Activated CD4-positive, alpha-beta memory T cell treated with anti-CD3 and anti-CD28 coated beads, Interleukin-2, amount 10 ng/mL, durations not matched to agents 7 days and 5 days (primary cell): ENCODE data around the gene NUDT9. TPM values are rescaled to one million over a fixed set of nuclear protein-coding genes. Genes with fewer than 3 reads are reported as not detected.
"Not testable (repeated sequence)": the region's sequence is repeated elsewhere in the genome, so short reads cannot be mapped to it uniquely, and the experiment has no call there.

Experiments used
- CTCF ChIA-PET: fragments of 350-600 bp; sonication (Branson Sonifier 250); formaldehyde crosslinking; loops from one replicate; lab custom pipeline; 2021; ENCODE audit warnings: antibody characterized with exemption, inconsistent platforms; lab: Charles Lee
- POLR2A ChIA-PET: fragments of 350-600 bp; sonication (Branson Sonifier 250); formaldehyde crosslinking; loops from one replicate; lab custom pipeline; 2021; ENCODE audit warnings: antibody characterized with exemption; lab: Charles Lee
- DNase-seq: peaks from one replicate; pipeline ENCODE4 v3.0.0-alpha.2; 2020
- H3K27ac Mint-ChIP-seq: one replicate; pipeline ENCODE4 v1.8.0; 2021; ENCODE audit warnings: mild to moderate bottlenecking, mixed read lengths
- H3K27me3 Mint-ChIP-seq: one replicate; pipeline ENCODE4 v1.8.0; 2021; ENCODE audit warnings: mixed read lengths
- H3K36me3 Mint-ChIP-seq: one replicate; pipeline ENCODE4 v1.8.0; 2021; ENCODE audit warnings: low read depth, mixed read lengths
- H3K4me1 Mint-ChIP-seq: one replicate; pipeline ENCODE4 v1.8.0; 2021; ENCODE audit warnings: mixed read lengths
- H3K4me3 Mint-ChIP-seq: one replicate; pipeline ENCODE4 v1.8.0; 2021; ENCODE audit warnings: mild to moderate bottlenecking, mixed read lengths
- H3K9me3 Mint-ChIP-seq: one replicate; pipeline ENCODE4 v1.8.0; 2021; ENCODE audit warnings: mixed read lengths
- total RNA-seq, 2 experiments: library from RNA; stranded (reverse); gene quantifications; one replicate each; pipeline ENCODE4 v1.2.3, GENCODE V29; 2021

The NUDT9 gene
- total RNA-seq, 2 experiments from 2014 or later, result 7.4 to 8.4 TPM

DNA sequence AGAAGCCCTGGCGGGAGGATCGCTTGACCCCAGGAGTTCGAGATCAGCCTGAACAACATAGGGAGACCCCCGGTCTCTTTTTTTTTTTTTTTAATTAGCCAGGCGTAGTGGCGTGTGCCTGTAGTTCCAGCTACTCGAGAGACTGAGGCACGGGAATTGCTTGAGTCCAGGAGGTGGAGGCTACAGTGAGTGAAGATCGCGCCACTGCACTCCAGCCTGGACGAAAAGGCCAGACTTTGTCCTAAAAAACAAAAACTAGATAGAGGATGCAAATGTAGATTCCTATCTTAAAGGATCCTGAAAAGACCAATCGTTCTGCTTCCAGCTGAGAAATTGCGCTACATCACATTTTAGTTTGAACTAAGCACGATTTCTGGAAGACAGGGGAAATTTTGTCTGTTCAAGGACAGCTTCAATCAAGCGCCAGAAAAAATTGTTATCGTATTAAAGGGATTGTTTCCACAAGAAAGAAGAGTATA, 30.8 kb upstream of the NUDT9 start:
- ChIA-PET CTCF (interaction anchor here (1.0 to 2.7 kb wide), 14 partner anchors 10 to 458 kb away, joined by 3 to 34 read pairs (median 4); partner anchors contain the start of gene NUDT9), POLR2A (interaction anchor here (0.9 to 2.8 kb wide), 10 partner anchors 10 to 456 kb away, joined by 3 to 51 read pairs (median 6); partner anchors contain the start of genes KLHL8 and NUDT9)
- Mint-ChIP-seq H3K4me1 (peaks cover 35% of the 10 kb centered on the region), H3K27ac (peak overlapping the region; percentile 77), H3K4me3 (peak overlapping the region; percentile 95), H3K27me3 (peaks cover 1% of the 10 kb centered on the region), H3K9me3 (no peaks in the 10 kb centered on the region), H3K36me3 (peaks cover 23% of the 10 kb centered on the region)
- DNase-seq, result no peak

GRCh38 chr4:87392183-87392582, 30.2 kb upstream of the NUDT9 start:
- DNase-seq, result no peak
- peaks cover 1% of the 10 kb centered on the region for H3K27me3 Mint-ChIP-seq
- peaks cover 32% of the 10 kb centered on the region for H3K4me1 Mint-ChIP-seq
- ChIA-PET POLR2A (interaction anchor here (1.6 to 2.8 kb wide), 3 partner anchors 11 to 30 kb away, joined by 6 to 51 read pairs (median 11); partner anchors contain the start of gene NUDT9), CTCF (interaction anchor here (1.0 to 2.7 kb wide), 6 partner anchors 10 to 105 kb away, joined by 3 to 34 read pairs (median 12); partner anchors contain the start of gene NUDT9)
- peaks cover 18% of the 10 kb centered on the region for H3K36me3 Mint-ChIP-seq
- no peak overlapping the region for H3K27ac Mint-ChIP-seq
- H3K9me3 Mint-ChIP-seq, result no peaks in the 10 kb centered on the region
- no peak overlapping the region for H3K4me3 Mint-ChIP-seq

GRCh38 chr4:87395073-87395472, 27.3 kb upstream of the NUDT9 start:
- H3K4me3 Mint-ChIP-seq, H3K9me3 Mint-ChIP-seq, DNase-seq, CTCF ChIA-PET, H3K27me3 Mint-ChIP-seq, H3K4me1 Mint-ChIP-seq, H3K36me3 Mint-ChIP-seq, H3K27ac Mint-ChIP-seq: not testable (repeated sequence)
- POLR2A ChIA-PET, result interaction anchor here (1.4 kb wide), 1 partner anchor 27 kb away, joined by 4 read pairs; the partner anchor contains the start of gene NUDT9

DNA sequence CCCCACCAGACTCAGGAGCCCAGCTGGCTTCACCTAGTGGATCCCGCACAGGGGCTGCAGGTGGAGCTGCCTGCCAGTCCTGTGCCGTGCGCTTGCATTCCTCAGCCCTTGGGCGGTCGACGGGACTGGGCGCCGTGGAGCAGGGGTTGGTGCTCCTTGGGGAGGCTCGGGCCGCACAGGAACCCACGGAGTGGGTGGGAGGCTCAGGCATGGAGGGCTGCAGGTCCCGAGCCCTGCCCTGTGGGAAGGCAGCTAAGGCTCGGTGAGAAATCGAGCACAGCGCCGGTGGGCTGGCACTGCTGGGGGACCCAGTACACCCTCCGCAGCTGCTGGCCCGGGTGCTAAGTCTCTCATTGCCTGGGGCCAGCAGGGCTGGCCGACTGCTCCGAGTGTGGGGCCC, 26.5 kb upstream of the NUDT9 start:
- not testable (repeated sequence) for H3K9me3 Mint-ChIP-seq

DNA sequence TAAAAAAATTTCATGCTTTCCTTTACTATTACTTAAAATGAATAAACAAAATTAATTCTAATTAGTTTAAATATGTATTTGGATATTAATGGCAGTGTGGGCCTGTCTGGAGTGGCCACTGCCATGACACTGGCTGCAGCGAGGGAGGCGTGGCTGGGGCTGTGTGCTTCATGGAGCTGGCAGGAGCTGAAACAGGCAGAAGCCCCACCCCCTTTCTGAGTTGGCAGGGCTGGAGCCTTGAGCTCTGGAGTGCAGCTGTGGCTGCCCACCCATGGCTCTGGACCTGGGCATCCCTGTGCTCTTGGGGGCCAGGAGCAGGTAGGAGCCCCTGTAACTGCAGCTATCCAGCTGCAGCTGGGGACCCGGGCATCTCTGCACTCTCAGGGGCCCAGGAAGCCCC, 23.2 kb upstream of the NUDT9 start:
- Mint-ChIP-seq H3K36me3 (no peaks in the 10 kb centered on the region), H3K27ac (no peak overlapping the region), H3K9me3 (no peaks in the 10 kb centered on the region), H3K27me3 (peaks cover 2% of the 10 kb centered on the region), H3K4me1 (no peaks in the 10 kb centered on the region), H3K4me3 (no peak overlapping the region)
- CTCF ChIA-PET, result interaction anchor here (1.3 kb wide), 1 partner anchor 24 kb away, joined by 3 read pairs; no protein-coding TSS in a partner anchor
- DNase-seq, result no peak
- POLR2A ChIA-PET, result no interaction called here

More for the DNA sequence above, 26.5 kb upstream of the NUDT9 start:
- H3K27me3 Mint-ChIP-seq, CTCF ChIA-PET, H3K4me3 Mint-ChIP-seq, H3K27ac Mint-ChIP-seq, H3K4me1 Mint-ChIP-seq, H3K36me3 Mint-ChIP-seq, DNase-seq: not testable (repeated sequence)
- POLR2A ChIA-PET, result interaction anchor here (1.5 kb wide), 1 partner anchor 26 kb away, joined by 3 read pairs; the partner anchor contains the start of gene NUDT9

GRCh38 chr4:87399954-87400353, 22.4 kb upstream of the NUDT9 start:
- peaks cover 2% of the 10 kb centered on the region for H3K27me3 Mint-ChIP-seq
- POLR2A ChIA-PET, result interaction anchor here (1.1 to 1.4 kb wide), 2 partner anchors 9 to 11 kb away, joined by 3 to 4 read pairs; partner anchors contain the start of gene HSD17B11
- no peak overlapping the region for H3K27ac Mint-ChIP-seq
- CTCF ChIA-PET, result interaction anchor here (1.3 kb wide), 1 partner anchor 25 kb away, joined by 3 read pairs; no protein-coding TSS in a partner anchor
- no peaks in the 10 kb centered on the region for H3K36me3 Mint-ChIP-seq
- no peaks in the 10 kb centered on the region for H3K9me3 Mint-ChIP-seq
- no peaks in the 10 kb centered on the region for H3K4me1 Mint-ChIP-seq
- no peak for DNase-seq
- no peak overlapping the region for H3K4me3 Mint-ChIP-seq

- H3K4me3 Mint-ChIP-seq, H3K27ac Mint-ChIP-seq, DNase-seq, H3K9me3 Mint-ChIP-seq, POLR2A ChIA-PET, H3K36me3 Mint-ChIP-seq, CTCF ChIA-PET: not testable (repeated sequence)
- peaks cover 11% of the 10 kb centered on the region for H3K27me3 Mint-ChIP-seq
- peaks cover 11% of the 10 kb centered on the region for H3K4me1 Mint-ChIP-seq
Observed at GRCh38 chr4:87403732-87404131, 18.6 kb upstream of the NUDT9 start.

- POLR2A ChIA-PET, result no interaction called here
- Mint-ChIP-seq H3K36me3 (no peaks in the 10 kb centered on the region), H3K4me3 (no peak overlapping the region), H3K4me1 (peaks cover 11% of the 10 kb centered on the region), H3K27ac (no peak overlapping the region), H3K27me3 (peaks cover 16% of the 10 kb centered on the region), H3K9me3 (no peaks in the 10 kb centered on the region)
- CTCF ChIA-PET, result no interaction called here
- no peak for DNase-seq
Observed at GRCh38 chr4:87405211-87405820, 17.1 kb upstream of the NUDT9 start.

GRCh38 chr4:87406462-87406861, 15.9 kb upstream of the NUDT9 start:
- H3K27ac Mint-ChIP-seq, result no peak overlapping the region
- no peaks in the 10 kb centered on the region for H3K9me3 Mint-ChIP-seq
- no peaks in the 10 kb centered on the region for H3K36me3 Mint-ChIP-seq
- peaks cover 11% of the 10 kb centered on the region for H3K4me1 Mint-ChIP-seq
- POLR2A ChIA-PET, result interaction anchor here (1.0 kb wide), 1 partner anchor 16 kb away, joined by 3 read pairs; no protein-coding TSS in a partner anchor
- no peak overlapping the region for H3K4me3 Mint-ChIP-seq
- no peak for DNase-seq
- CTCF ChIA-PET, result interaction anchor here (1.5 kb wide), 1 partner anchor 61 kb away, joined by 3 read pairs; no protein-coding TSS in a partner anchor
- peaks cover 16% of the 10 kb centered on the region for H3K27me3 Mint-ChIP-seq

DNA sequence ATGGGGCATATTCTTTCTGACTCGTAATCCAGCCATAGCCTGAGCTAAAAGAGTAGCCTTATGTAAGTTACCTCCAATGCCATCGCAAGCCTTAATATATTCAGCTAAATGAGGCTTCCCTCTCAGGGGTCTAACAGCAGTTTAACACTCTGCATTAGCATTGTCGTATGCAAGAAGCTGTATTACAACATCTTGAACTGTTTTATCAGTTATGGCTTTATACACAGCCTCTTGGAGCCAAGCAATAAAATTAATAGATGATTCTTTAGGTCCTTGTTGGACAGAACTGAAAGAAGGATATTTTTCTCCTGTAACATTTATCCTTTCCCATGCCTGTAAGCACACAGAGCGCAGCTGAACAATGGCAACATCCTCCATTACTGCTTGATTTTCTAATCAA, 15.5 kb upstream of the NUDT9 start:
- not testable (repeated sequence) for H3K4me3 Mint-ChIP-seq, H3K27ac Mint-ChIP-seq, H3K36me3 Mint-ChIP-seq, DNase-seq, H3K9me3 Mint-ChIP-seq
- peaks cover 11% of the 10 kb centered on the region for H3K4me1 Mint-ChIP-seq
- ChIA-PET CTCF (interaction anchor here (1.0 to 1.5 kb wide), 2 partner anchors 16 to 61 kb away, joined by 3 read pairs; partner anchors contain the start of gene HSD17B11), POLR2A (interaction anchor here (0.6 to 1.0 kb wide), 2 partner anchors 17 to 607 kb away, joined by 3 read pairs; no protein-coding TSS in a partner anchor)
- H3K27me3 Mint-ChIP-seq, result peaks cover 16% of the 10 kb centered on the region

DNA sequence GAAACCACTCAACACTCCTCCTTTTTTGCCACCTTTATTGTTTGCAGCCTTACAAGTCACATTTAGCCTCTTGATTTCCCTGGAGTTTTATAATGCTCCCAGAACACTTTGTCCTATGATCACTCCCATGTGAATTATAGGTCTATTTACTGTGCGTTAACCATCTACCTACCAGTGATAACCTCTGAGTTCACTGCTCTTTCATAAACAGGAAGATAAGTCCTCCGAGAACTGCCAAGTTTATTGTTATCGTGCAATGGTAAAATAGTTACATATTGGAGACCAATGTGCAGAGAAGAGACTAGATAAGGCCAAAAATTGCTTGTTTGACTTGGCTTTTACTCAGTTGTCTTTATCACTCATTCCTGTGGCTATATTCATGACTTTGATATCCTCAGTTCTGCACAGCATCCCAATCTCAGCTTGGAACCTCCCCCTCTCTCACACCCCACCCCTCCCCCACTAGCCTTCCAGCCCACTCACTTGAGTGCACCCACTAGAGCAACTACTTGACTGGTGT, 12.9 kb upstream of the NUDT9 start:
- ChIA-PET CTCF (no interaction called here), POLR2A (no interaction called here)
- H3K4me3 Mint-ChIP-seq, result no peak overlapping the region
- H3K27ac Mint-ChIP-seq, result no peak overlapping the region
- DNase-seq, result no peak
- H3K9me3 Mint-ChIP-seq, result no peaks in the 10 kb centered on the region
- H3K4me1 Mint-ChIP-seq, result peaks cover 11% of the 10 kb centered on the region
- H3K36me3 Mint-ChIP-seq, result no peaks in the 10 kb centered on the region
- peaks cover 19% of the 10 kb centered on the region for H3K27me3 Mint-ChIP-seq

DNA sequence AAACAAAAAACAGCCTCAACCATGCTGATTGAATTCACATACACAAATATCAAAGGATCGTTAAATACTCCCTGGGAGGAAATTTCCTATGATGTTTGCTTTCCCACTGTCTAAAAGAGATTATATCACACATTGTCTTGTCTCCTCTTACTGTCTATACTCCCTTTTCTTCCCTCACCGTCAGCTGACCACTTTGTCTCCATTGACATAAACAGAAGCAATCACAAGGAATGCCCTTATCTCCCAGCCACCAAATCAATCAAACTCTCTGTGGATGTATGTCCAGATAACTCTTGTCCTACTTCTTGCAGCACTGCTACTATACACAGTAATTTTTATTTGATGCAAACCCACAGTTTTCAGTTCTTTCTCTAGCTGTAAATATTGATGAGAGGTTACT, 12.2 kb upstream of the NUDT9 start:
- Mint-ChIP-seq H3K4me3 (no peak overlapping the region), H3K36me3 (no peaks in the 10 kb centered on the region), H3K9me3 (no peaks in the 10 kb centered on the region), H3K27me3 (peaks cover 22% of the 10 kb centered on the region), H3K27ac (no peak overlapping the region), H3K4me1 (peaks cover 11% of the 10 kb centered on the region)
- CTCF ChIA-PET, result no interaction called here
- DNase-seq, result no peak
- POLR2A ChIA-PET, result no interaction called here

DNA sequence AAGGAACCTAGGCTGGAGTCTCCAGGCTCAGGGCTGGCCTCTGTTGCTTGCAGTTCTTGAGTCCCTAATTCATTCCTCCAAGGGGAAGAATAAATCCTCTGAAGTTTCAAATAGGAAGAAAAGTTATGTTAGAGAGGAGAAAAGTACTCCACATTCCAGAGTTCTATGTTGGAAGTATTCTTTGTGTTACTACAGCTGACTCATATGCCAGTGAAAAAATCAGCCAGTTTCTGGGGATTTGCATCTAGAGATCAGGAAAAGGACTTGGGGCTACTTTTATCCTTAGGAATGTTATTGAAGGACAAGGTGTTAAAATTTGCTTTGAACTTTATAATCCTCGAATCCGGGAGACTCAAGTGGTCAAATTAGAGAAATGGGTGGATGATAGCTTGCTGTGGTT, 11.7 kb upstream of the NUDT9 start:
- Mint-ChIP-seq H3K4me3 (no peak overlapping the region), H3K9me3 (no peaks in the 10 kb centered on the region), H3K27ac (no peak overlapping the region), H3K27me3 (peaks cover 21% of the 10 kb centered on the region), H3K36me3 (no peaks in the 10 kb centered on the region), H3K4me1 (peaks cover 11% of the 10 kb centered on the region)
- ChIA-PET POLR2A (no interaction called here), CTCF (no interaction called here)
- DNase-seq, result no peak
